ENCODE measurements around the gene RAX.
A peak's percentile ranks its signal among the peaks of the same experiment; 100 is the strongest.
"Not testable (repeated sequence)": the region's sequence is repeated elsewhere in the genome, so short reads cannot be mapped to it uniquely, and the experiment has no call there.

RAX gene

GRCh38 chr18:59273759-59274532, 692 bp upstream of the RAX start:
- no peak for DNase-seq (ENCODE audit: low read depth)

- DNase-seq (ENCODE audit: low read depth), result no peak
These were observed 899 bp downstream of the RAX start for GRCh38 chr18:59272221-59272888.

GRCh38 chr18:59271606-59272220, 1.5 kb downstream of the RAX start:
- no peak for DNase-seq (ENCODE audit: low read depth)

GRCh38 chr18:59270689-59271257, 2.5 kb downstream of the RAX start:
- DNase-seq (ENCODE audit: low read depth), result no peak

- no peak for DNase-seq (ENCODE audit: low read depth)
These were observed 3.6 kb downstream of the RAX start for GRCh38 chr18:59269563-59270119.

GRCh38 chr18:59268721-59269562, 4.3 kb downstream of the RAX start:
- DNase-seq (ENCODE audit: low read depth), result no peak

GRCh38 chr18:59268127-59268720, 5.0 kb downstream of the RAX start:
- no peak for DNase-seq (ENCODE audit: low read depth)

- DNase-seq (ENCODE audit: low read depth), result no peak
These were observed 5.6 kb downstream of the RAX start for GRCh38 chr18:59267503-59268126.

GRCh38 chr18:59266886-59267502, 6.3 kb downstream of the RAX start:
- no peak for DNase-seq (ENCODE audit: low read depth)

- no peak for DNase-seq (ENCODE audit: low read depth)
These were observed 6.8 kb downstream of the RAX start for GRCh38 chr18:59266459-59266858.

- no peak for DNase-seq (ENCODE audit: low read depth)
These were observed 7.3 kb downstream of the RAX start for GRCh38 chr18:59265974-59266369.

GRCh38 chr18:59265246-59265973, 7.8 kb downstream of the RAX start:
- DNase-seq (ENCODE audit: low read depth), result no peak

- DNase-seq (ENCODE audit: low read depth), result no peak
These were observed 8.5 kb downstream of the RAX start for GRCh38 chr18:59264651-59265245.

GRCh38 chr18:59264121-59264571, 9.1 kb downstream of the RAX start:
- DNase-seq (ENCODE audit: low read depth), result no peak

- DNase-seq (ENCODE audit: low read depth), result no peak
These were observed 9.6 kb downstream of the RAX start for GRCh38 chr18:59263661-59264060.

GRCh38 chr18:59262243-59262642, 11.0 kb downstream of the RAX start:
- not testable (repeated sequence) for DNase-seq (ENCODE audit: low read depth)

GRCh38 chr18:59261842-59262241, 11.4 kb downstream of the RAX start:
- DNase-seq (ENCODE audit: low read depth), result not testable (repeated sequence)

GRCh38 chr18:59255491-59255890, 17.8 kb downstream of the RAX start:
- DNase-seq (ENCODE audit: low read depth), result not testable (repeated sequence)

GRCh38 chr18:59249199-59249774, 24.0 kb downstream of the RAX start:
- DNase-seq (ENCODE audit: low read depth), result peak; percentile 19

All from HS-27A (cell line).